Neural progenitor cell (in vitro differentiated cells): Measurements from ENCODE around the gene ZNF280D. TPM values are rescaled to one million over a fixed set of nuclear protein-coding genes. Genes with fewer than 3 reads are reported as not detected.

Source experiments
- DNase-seq: peaks from one replicate; pipeline ENCODE4 v3.0.0-alpha.2; 2016; ENCODE audit warnings: low spot score
- H2AFZ ChIP-seq: fragments of 200-600 bp; sonication (generic); replicated peaks from 2 replicates; pipeline ENCODE4 v1.6.1; 2016; ENCODE audit warnings: antibody characterized with exemption
- H3F3A ChIP-seq: fragments of 200-600 bp; sonication (generic); 2 replicates; pipeline ENCODE4 v1.6.1; 2016; ENCODE audit warnings: antibody characterized with exemption, low read depth
- H3K27ac ChIP-seq: fragments of 200-600 bp; sonication (generic); 2 replicates; pipeline ENCODE4 v1.5.1; 2016; ENCODE audit warnings: mild to moderate bottlenecking
- H3K27me3 ChIP-seq: fragments of 200-600 bp; sonication (generic); 2 replicates; pipeline ENCODE4 v1.6.1; 2016; ENCODE audit warnings: mild to moderate bottlenecking, moderate library complexity
- H3K36me3 ChIP-seq: fragments of 200-600 bp; sonication (generic); 2 replicates; pipeline ENCODE4 v1.5.1; 2016
- H3K4me1 ChIP-seq: fragments of 200-600 bp; sonication (generic); 2 replicates; pipeline ENCODE4 v1.6.1; 2016; ENCODE audit warnings: mixed run types
- H3K4me2 ChIP-seq: fragments of 200-600 bp; sonication (generic); 2 replicates; pipeline ENCODE4 v1.6.1; 2016
- H3K4me3 ChIP-seq: fragments of 200-600 bp; sonication (generic); 2 replicates; pipeline ENCODE4 v1.5.1; 2016
- H3K79me2 ChIP-seq: fragments of 200-600 bp; sonication (generic); 2 replicates; pipeline ENCODE4 v1.6.1; 2016; ENCODE audit warnings: low read depth
- H3K9ac ChIP-seq: fragments of 200-600 bp; sonication (generic); 2 replicates; pipeline ENCODE4 v1.6.1; 2016
- H3K9me3 ChIP-seq: fragments of 200-600 bp; sonication (generic); 2 replicates; pipeline ENCODE4 v1.5.1; 2016; ENCODE audit warnings: low read depth
- H4K20me1 ChIP-seq: fragments of 200-600 bp; sonication (generic); 2 replicates; pipeline ENCODE4 v1.6.1; 2016; ENCODE audit warnings: low read depth
- H3K27ac Mint-ChIP-seq: 3 replicates; pipeline ENCODE4 v1.8.0; 2021; ENCODE audit warnings: mixed read lengths
- H3K27me3 Mint-ChIP-seq: 2 replicates; pipeline ENCODE4 v1.8.0; 2022; ENCODE audit warnings: low read depth, mild to moderate bottlenecking, inconsistent platforms, moderate library complexity, mixed read lengths; ENCODE audit not compliant: insufficient read depth
- H3K36me3 Mint-ChIP-seq: 3 replicates; pipeline ENCODE4 v1.8.0; 2021; ENCODE audit warnings: mixed read lengths
- H3K4me1 Mint-ChIP-seq: 3 replicates; pipeline ENCODE4 v1.8.0; 2021; ENCODE audit warnings: mixed read lengths
- H3K4me3 Mint-ChIP-seq: 3 replicates; pipeline ENCODE4 v1.8.0; 2021; ENCODE audit warnings: mild to moderate bottlenecking, moderate library complexity, mixed read lengths
- H3K9me3 Mint-ChIP-seq: 3 replicates; pipeline ENCODE4 v1.8.0; 2020; ENCODE audit warnings: mixed read lengths
- CTCF ChIP-seq: fragments of 200-600 bp; sonication (generic); IDR thresholded peaks from 2 replicates; pipeline ENCODE4 v1.5.1; 2017; ENCODE audit warnings: antibody characterized with exemption, mild to moderate bottlenecking
- EZH2 ChIP-seq: fragments of 200-600 bp; sonication (generic); IDR thresholded peaks from 2 replicates; pipeline ENCODE4 v1.6.1; 2017; ENCODE audit warnings: antibody characterized with exemption, mild to moderate bottlenecking, moderate library complexity
- EZH2phosphoT487 ChIP-seq: fragments of 200-600 bp; sonication (generic); IDR thresholded peaks from 2 replicates; pipeline ENCODE4 v1.6.1; 2017; ENCODE audit warnings: antibody characterized with exemption
- total RNA-seq: library from RNA; depleted of rRNA; stranded (reverse); fragments of >200 nt; gene quantifications from 2 replicates; pipeline ENCODE4 v1.2.3, GENCODE V29; 2015; ENCODE audit warnings: low replicate concordance

ZNF280D gene
- total RNA-seq, 1 donor from 2014 or later, result 9.9 TPM

GRCh38 chr15:56731548-56731947, 1.8 kb downstream of the ZNF280D start:
- no peaks in the 10 kb centered on the region for H3K27me3 Mint-ChIP-seq
- H3K4me1 Mint-ChIP-seq, result peaks cover 8% of the 10 kb centered on the region
- Histone ChIP-seq H4K20me1 (no peaks in the 10 kb centered on the region), H3K4me2 (no peak overlapping the region), H3K4me1 (no peaks in the 10 kb centered on the region), H2AFZ (no peak overlapping the region), H3K36me3 (no peaks in the 10 kb centered on the region), H3K27ac (no peak overlapping the region), H3K27me3 (no peaks in the 10 kb centered on the region), H3K9me3 (no peaks in the 10 kb centered on the region), H3K79me2 (no peaks in the 10 kb centered on the region), H3F3A (no peaks in the 10 kb centered on the region), H3K4me3 (no peak overlapping the region), H3K9ac (no peak overlapping the region)
- peaks cover 4% of the 10 kb centered on the region for H3K36me3 Mint-ChIP-seq
- H3K27ac Mint-ChIP-seq, result no peak overlapping the region
- H3K4me3 Mint-ChIP-seq, result peak overlapping the region; percentile 15
- no peak for TF ChIP-seq EZH2
- no peak for TF ChIP-seq EZH2phosphoT487
- TF ChIP-seq CTCF, result no peak
- DNase-seq, result no peak
- peaks cover 16% of the 10 kb centered on the region for H3K9me3 Mint-ChIP-seq

DNA sequence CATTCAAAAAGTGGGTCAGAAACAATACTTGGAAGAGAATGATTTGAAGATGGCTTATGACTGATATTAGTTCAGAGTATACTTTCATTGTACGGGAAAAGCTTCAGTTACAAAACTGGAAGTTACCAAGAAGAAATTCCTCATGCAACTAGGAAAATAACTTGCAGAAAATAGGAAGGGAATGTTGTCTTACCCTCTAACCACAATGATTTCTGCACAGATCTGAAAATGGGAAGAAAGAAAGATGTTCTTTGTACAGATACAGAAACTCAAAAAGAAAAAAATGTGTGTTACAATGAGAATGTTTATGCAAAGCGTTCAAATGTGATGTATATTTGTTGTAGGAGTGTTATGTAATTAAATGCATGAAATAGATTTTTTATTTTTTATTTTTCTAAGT, 3.7 kb downstream of the ZNF280D start:
- no peak overlapping the region for H2AFZ ChIP-seq
- no peaks in the 10 kb centered on the region for H3K27me3 ChIP-seq
- H3K9me3 ChIP-seq, result no peaks in the 10 kb centered on the region
- Mint-ChIP-seq H3K4me1 (peaks cover 8% of the 10 kb centered on the region), H3K27ac (no peak overlapping the region), H3K4me3 (no peak overlapping the region), H3K27me3 (no peaks in the 10 kb centered on the region), H3K36me3 (peaks cover 4% of the 10 kb centered on the region), H3K9me3 (peaks cover 9% of the 10 kb centered on the region)
- no peak for DNase-seq
- H3K9ac ChIP-seq, result no peak overlapping the region
- H3K4me3 ChIP-seq, result no peak overlapping the region
- no peaks in the 10 kb centered on the region for H3F3A ChIP-seq
- no peak overlapping the region for H3K27ac ChIP-seq
- H3K4me2 ChIP-seq, result no peak overlapping the region
- H3K79me2 ChIP-seq, result no peaks in the 10 kb centered on the region
- TF ChIP-seq EZH2 (no peak), EZH2phosphoT487 (no peak), CTCF (no peak)
- no peaks in the 10 kb centered on the region for H4K20me1 ChIP-seq
- H3K4me1 ChIP-seq, result no peaks in the 10 kb centered on the region
- no peaks in the 10 kb centered on the region for H3K36me3 ChIP-seq

DNA sequence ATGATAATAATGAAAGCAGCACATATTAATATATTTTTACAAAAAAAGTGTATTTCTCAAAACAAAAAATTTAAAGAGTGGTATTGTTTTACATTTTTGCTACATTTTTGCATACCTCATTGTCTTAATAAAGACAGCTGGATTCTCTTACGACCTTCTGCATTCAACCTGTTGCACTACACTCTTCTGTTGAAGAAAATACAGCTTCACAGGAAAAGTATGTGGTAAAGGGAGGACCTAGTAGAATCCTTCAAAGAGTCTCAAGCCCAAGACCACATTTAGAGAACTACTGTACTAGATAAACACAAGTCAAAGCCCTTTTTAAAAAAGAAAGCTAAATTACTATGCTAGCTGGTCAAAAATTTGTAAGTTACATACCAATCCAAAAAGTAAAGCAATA, 7.9 kb downstream of the ZNF280D start:
- no peak overlapping the region for H3K27ac Mint-ChIP-seq
- Histone ChIP-seq H3K79me2 (no peaks in the 10 kb centered on the region), H3K4me1 (no peaks in the 10 kb centered on the region), H3F3A (no peaks in the 10 kb centered on the region), H4K20me1 (no peaks in the 10 kb centered on the region), H2AFZ (no peak overlapping the region), H3K4me2 (no peak overlapping the region), H3K36me3 (no peaks in the 10 kb centered on the region), H3K9me3 (no peaks in the 10 kb centered on the region), H3K4me3 (no peak overlapping the region), H3K27me3 (no peaks in the 10 kb centered on the region), H3K9ac (no peak overlapping the region), H3K27ac (no peak overlapping the region)
- no peaks in the 10 kb centered on the region for H3K27me3 Mint-ChIP-seq
- H3K9me3 Mint-ChIP-seq, result no peaks in the 10 kb centered on the region
- no peak for TF ChIP-seq EZH2phosphoT487
- no peak for TF ChIP-seq CTCF
- no peak for TF ChIP-seq EZH2
- no peaks in the 10 kb centered on the region for H3K4me1 Mint-ChIP-seq
- DNase-seq, result no peak
- H3K4me3 Mint-ChIP-seq, result no peak overlapping the region
- H3K36me3 Mint-ChIP-seq, result peaks cover 4% of the 10 kb centered on the region

GRCh38 chr15:56724232-56724631, 9.1 kb downstream of the ZNF280D start:
- no peaks in the 10 kb centered on the region for H3K4me1 Mint-ChIP-seq
- H4K20me1 ChIP-seq, result no peaks in the 10 kb centered on the region
- H3F3A ChIP-seq, result no peaks in the 10 kb centered on the region
- no peak overlapping the region for H3K4me3 ChIP-seq
- no peaks in the 10 kb centered on the region for H3K27me3 ChIP-seq
- no peaks in the 10 kb centered on the region for H3K4me1 ChIP-seq
- no peak overlapping the region for H3K4me2 ChIP-seq
- peaks cover 4% of the 10 kb centered on the region for H3K36me3 Mint-ChIP-seq
- H3K4me3 Mint-ChIP-seq, result no peak overlapping the region
- DNase-seq, result no peak
- TF ChIP-seq CTCF, result no peak
- TF ChIP-seq EZH2phosphoT487, result no peak
- TF ChIP-seq EZH2, result no peak
- no peak overlapping the region for H3K27ac ChIP-seq
- H3K36me3 ChIP-seq, result no peaks in the 10 kb centered on the region
- no peaks in the 10 kb centered on the region for H3K9me3 Mint-ChIP-seq
- H2AFZ ChIP-seq, result no peak overlapping the region
- H3K79me2 ChIP-seq, result no peaks in the 10 kb centered on the region
- H3K27me3 Mint-ChIP-seq, result no peaks in the 10 kb centered on the region
- H3K27ac Mint-ChIP-seq, result no peak overlapping the region
- no peak overlapping the region for H3K9ac ChIP-seq
- no peaks in the 10 kb centered on the region for H3K9me3 ChIP-seq
